ENCODE results near the gene TSPAN9.
A peak's percentile ranks its signal among the peaks of the same experiment; 100 is the strongest.

Gene TSPAN9

GRCh38 chr12:3125674-3126073 lies 48.5 kb downstream of the TSPAN9 start:
- no peak for DNase-seq

GRCh38 chr12:3127832-3128231 lies 50.7 kb downstream of the TSPAN9 start:
- no peak for DNase-seq

GRCh38 chr12:3128498-3129293 lies 51.5 kb downstream of the TSPAN9 start:
- peak in 1 of 4 experiments; percentile 6 for DNase-seq

- peak; percentile 47 to 75 (median 68) for DNase-seq
Measured at GRCh38 chr12:3129301-3130056, 52.3 kb downstream of the TSPAN9 start.

GRCh38 chr12:3130057-3130830 lies 53.1 kb downstream of the TSPAN9 start:
- DNase-seq = peak; percentile 56 to 73 (median 68)

- DNase-seq = no peak
Measured at GRCh38 chr12:3131129-3131528, 54.0 kb downstream of the TSPAN9 start.

- no peak for DNase-seq
Measured at GRCh38 chr12:3132636-3133404, 55.6 kb downstream of the TSPAN9 start.

GRCh38 chr12:3133405-3133783 lies 56.2 kb downstream of the TSPAN9 start:
- no peak for DNase-seq

- DNase-seq = no peak
Measured at GRCh38 chr12:3134126-3134525, 56.9 kb downstream of the TSPAN9 start.

GRCh38 chr12:3134526-3135135 lies 57.5 kb downstream of the TSPAN9 start:
- no peak for DNase-seq

- DNase-seq = peak; percentile 61 to 78 (median 69)
Measured at GRCh38 chr12:3135522-3136461, 58.6 kb downstream of the TSPAN9 start.

GRCh38 chr12:3136641-3137267 lies 59.6 kb downstream of the TSPAN9 start:
- no peak for DNase-seq

GRCh38 chr12:3137268-3137781 lies 60.1 kb downstream of the TSPAN9 start:
- DNase-seq = peak in 2 of 4 experiments; percentile 12 to 13

- DNase-seq = no peak
Measured at GRCh38 chr12:3137814-3138445, 60.8 kb downstream of the TSPAN9 start.

- no peak for DNase-seq
Measured at GRCh38 chr12:3138941-3139511, 61.8 kb downstream of the TSPAN9 start.

GRCh38 chr12:3139760-3140159 lies 62.6 kb downstream of the TSPAN9 start:
- DNase-seq = no peak

GRCh38 chr12:3140284-3140683 lies 63.1 kb downstream of the TSPAN9 start:
- no peak for DNase-seq

GRCh38 chr12:3141339-3142321 lies 64.5 kb downstream of the TSPAN9 start:
- no peak for DNase-seq
